HCT116 (cell line): Measurements from ENCODE around the gene AMOTL1.

Experiments
- FOSL1 ChIP-seq: IDR thresholded peaks from 2 replicates; pipeline ENCODE4 v1.6.1; 2012; ENCODE audit warnings: low read depth
- POLR2A ChIP-seq: IDR thresholded peaks from 2 replicates; pipeline ENCODE4 v1.7.0; 2011; ENCODE audit warnings: borderline replicate concordance; ENCODE audit not compliant: insufficient read depth, insufficient read length; ENCODE audit errors: extremely low read depth
- TF ChIP-seq, protein P1 (sequence below): IDR thresholded peaks from 2 replicates; pipeline ENCODE4 v1.6.1; 2012; ENCODE audit warnings: low read depth

DNA sequence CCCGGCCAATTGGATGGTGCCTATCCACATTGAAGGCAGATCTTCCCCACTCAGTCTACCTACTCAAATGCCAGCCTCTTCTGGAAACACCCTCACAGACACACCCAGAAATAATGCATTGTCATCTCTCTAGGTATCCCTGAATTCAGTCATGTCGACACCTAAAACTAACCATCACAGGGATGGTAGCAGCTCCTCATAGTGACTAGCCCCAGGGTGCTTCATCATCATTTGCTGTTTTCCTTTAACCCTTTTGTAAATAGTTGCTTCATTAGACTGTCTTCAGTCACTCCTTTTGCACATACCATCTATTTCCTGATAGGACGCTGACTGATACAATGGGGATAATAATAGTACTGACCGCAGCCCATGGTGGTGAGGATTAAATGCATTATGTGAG is 18.8 kb upstream of the AMOTL1 start:
- TF ChIP-seq POLR2A (no peak), FOSL1 (no peak)
- TF ChIP-seq, protein P1, sequence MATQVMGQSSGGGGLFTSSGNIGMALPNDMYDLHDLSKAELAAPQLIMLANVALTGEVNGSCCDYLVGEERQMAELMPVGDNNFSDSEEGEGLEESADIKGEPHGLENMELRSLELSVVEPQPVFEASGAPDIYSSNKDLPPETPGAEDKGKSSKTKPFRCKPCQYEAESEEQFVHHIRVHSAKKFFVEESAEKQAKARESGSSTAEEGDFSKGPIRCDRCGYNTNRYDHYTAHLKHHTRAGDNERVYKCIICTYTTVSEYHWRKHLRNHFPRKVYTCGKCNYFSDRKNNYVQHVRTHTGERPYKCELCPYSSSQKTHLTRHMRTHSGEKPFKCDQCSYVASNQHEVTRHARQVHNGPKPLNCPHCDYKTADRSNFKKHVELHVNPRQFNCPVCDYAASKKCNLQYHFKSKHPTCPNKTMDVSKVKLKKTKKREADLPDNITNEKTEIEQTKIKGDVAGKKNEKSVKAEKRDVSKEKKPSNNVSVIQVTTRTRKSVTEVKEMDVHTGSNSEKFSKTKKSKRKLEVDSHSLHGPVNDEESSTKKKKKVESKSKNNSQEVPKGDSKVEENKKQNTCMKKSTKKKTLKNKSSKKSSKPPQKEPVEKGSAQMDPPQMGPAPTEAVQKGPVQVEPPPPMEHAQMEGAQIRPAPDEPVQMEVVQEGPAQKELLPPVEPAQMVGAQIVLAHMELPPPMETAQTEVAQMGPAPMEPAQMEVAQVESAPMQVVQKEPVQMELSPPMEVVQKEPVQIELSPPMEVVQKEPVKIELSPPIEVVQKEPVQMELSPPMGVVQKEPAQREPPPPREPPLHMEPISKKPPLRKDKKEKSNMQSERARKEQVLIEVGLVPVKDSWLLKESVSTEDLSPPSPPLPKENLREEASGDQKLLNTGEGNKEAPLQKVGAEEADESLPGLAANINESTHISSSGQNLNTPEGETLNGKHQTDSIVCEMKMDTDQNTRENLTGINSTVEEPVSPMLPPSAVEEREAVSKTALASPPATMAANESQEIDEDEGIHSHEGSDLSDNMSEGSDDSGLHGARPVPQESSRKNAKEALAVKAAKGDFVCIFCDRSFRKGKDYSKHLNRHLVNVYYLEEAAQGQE, result no peak
